IMR-90 (cell line): ENCODE results near the gene UBE2K.

Source experiments
- BHLHE40 ChIP-seq: fragments of 150-350 bp; IDR thresholded peaks from 2 replicates; pipeline ENCODE4 v1.6.1; 2016; ENCODE audit warnings: mild to moderate bottlenecking, low read depth, low read length
- CEBPB ChIP-seq: IDR thresholded peaks from 2 replicates; pipeline ENCODE4 v1.6.1; 2012; ENCODE audit warnings: low read depth, low read length, improper control_type of control experiment
- CHD1 ChIP-seq: IDR thresholded peaks from 2 replicates; pipeline ENCODE4 v1.6.1; 2012; ENCODE audit warnings: low read depth, low read length, improper control_type of control experiment
- ELK1 ChIP-seq: fragments of 150-350 bp; IDR thresholded peaks from 2 replicates; pipeline ENCODE4 v1.6.1; 2016; ENCODE audit warnings: low read depth, mild to moderate bottlenecking, low read length, moderate library complexity, borderline replicate concordance
- MAFK ChIP-seq: IDR thresholded peaks from 2 replicates; pipeline ENCODE4 v1.6.1; 2012; ENCODE audit warnings: low read depth, low read length, improper control_type of control experiment
- NFE2L2 ChIP-seq: fragments of 150-350 bp; IDR thresholded peaks from 2 replicates; pipeline ENCODE4 v1.6.1; 2016; ENCODE audit warnings: low read depth, mild to moderate bottlenecking, low read length
- POLR2A ChIP-seq: IDR thresholded peaks from 2 replicates; pipeline ENCODE4 v1.6.1; 2012; ENCODE audit warnings: mild to moderate bottlenecking, low read depth, low read length
- RAD21 ChIP-seq: IDR thresholded peaks from 2 replicates; pipeline ENCODE4 v1.6.1; 2012; ENCODE audit warnings: low read length, improper control_type of control experiment
- RCOR1 ChIP-seq: IDR thresholded peaks from 2 replicates; pipeline ENCODE4 v1.6.1; 2012; ENCODE audit warnings: mild to moderate bottlenecking, low read length, improper control_type of control experiment; ENCODE audit not compliant: insufficient replicate concordance
- SMC3 ChIP-seq: fragments of 150-350 bp; IDR thresholded peaks from 2 replicates; pipeline ENCODE4 v1.6.1; 2016; ENCODE audit warnings: low read depth, mild to moderate bottlenecking, antibody characterized with exemption, low read length, moderate library complexity
- USF2 ChIP-seq: fragments of 150-350 bp; IDR thresholded peaks from 2 replicates; pipeline ENCODE4 v1.6.1; 2017; ENCODE audit warnings: mild to moderate bottlenecking, antibody characterized with exemption, low read length, low read depth
- TF ChIP-seq, protein P1 (sequence below): conservative IDR thresholded peaks from 2 replicates; pipeline ENCODE4 v1.5.1; 2012; ENCODE audit warnings: mild to moderate bottlenecking, low read depth, low read length, improper control_type of control experiment

- TF ChIP-seq CHD1 = no peak
- TF ChIP-seq, protein P1, sequence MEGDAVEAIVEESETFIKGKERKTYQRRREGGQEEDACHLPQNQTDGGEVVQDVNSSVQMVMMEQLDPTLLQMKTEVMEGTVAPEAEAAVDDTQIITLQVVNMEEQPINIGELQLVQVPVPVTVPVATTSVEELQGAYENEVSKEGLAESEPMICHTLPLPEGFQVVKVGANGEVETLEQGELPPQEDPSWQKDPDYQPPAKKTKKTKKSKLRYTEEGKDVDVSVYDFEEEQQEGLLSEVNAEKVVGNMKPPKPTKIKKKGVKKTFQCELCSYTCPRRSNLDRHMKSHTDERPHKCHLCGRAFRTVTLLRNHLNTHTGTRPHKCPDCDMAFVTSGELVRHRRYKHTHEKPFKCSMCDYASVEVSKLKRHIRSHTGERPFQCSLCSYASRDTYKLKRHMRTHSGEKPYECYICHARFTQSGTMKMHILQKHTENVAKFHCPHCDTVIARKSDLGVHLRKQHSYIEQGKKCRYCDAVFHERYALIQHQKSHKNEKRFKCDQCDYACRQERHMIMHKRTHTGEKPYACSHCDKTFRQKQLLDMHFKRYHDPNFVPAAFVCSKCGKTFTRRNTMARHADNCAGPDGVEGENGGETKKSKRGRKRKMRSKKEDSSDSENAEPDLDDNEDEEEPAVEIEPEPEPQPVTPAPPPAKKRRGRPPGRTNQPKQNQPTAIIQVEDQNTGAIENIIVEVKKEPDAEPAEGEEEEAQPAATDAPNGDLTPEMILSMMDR = no peak
- TF ChIP-seq POLR2A = no peak
- TF ChIP-seq RCOR1 = no peak
- TF ChIP-seq CEBPB = no peak
- TF ChIP-seq RAD21 = no peak
- TF ChIP-seq NFE2L2 = no peak
- TF ChIP-seq MAFK = no peak
- TF ChIP-seq USF2 = no peak
- TF ChIP-seq ELK1 = no peak
- no peak for TF ChIP-seq SMC3
- TF ChIP-seq BHLHE40 = no peak
Measured at GRCh38 chr4:39706741-39707511, 9.0 kb downstream of the UBE2K start.
